GM12891 (cell line): ENCODE measurements around the gene COL3A1.

Experiments
- POLR2A ChIP-seq: IDR thresholded peaks from 2 replicates; pipeline ENCODE4 v1.6.1; 2011; ENCODE audit warnings: low read depth, low read length, control low read depth
- POLR2AphosphoS5 ChIP-seq: IDR thresholded peaks from 2 replicates; pipeline ENCODE4 v1.6.1; 2011; ENCODE audit warnings: low read depth, low read length, control low read depth
- SPI1 ChIP-seq: IDR thresholded peaks from 2 replicates; pipeline ENCODE4 v1.6.1; 2011; ENCODE audit warnings: low read depth, low read length, control low read depth
- TAF1 ChIP-seq: IDR thresholded peaks from 2 replicates; pipeline ENCODE4 v1.6.1; 2011; ENCODE audit warnings: low read depth, low read length, control low read depth

DNA sequence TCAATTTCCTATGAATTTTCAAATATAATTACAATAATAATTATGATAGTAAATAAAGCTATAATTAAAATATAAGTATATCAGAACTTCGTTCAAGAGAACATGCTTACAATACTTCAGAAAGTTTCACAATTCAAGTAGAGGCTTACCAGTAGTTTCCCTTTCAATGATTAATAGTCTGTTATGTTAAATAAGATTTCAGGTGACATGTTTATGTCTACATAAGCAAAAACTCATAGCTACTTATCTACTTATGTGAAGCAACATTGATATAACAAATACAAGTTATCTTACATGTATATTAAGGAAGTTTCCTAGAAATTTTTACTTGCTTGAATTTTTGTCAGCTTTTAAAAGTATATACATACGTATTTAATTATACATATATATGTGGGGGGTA is 4.5 kb upstream of the COL3A1 start:
- TF ChIP-seq POLR2AphosphoS5 (no peak), POLR2A (no peak), TAF1 (no peak), SPI1 (no peak)
